ENCODE data around the gene AATK.

GRCh38 chr17:81068411-81069134 is 97.4 kb downstream of the AATK start:
- TF ChIP-seq FOXM1 (IDR thresholded peaks at IDR 0.05; ENCODE audit: low read depth, low read length): no peak
- TF ChIP-seq CTCF (IDR thresholded peaks at IDR 0.05 in 2 of 3, conservative IDR thresholded peaks at IDR 0.05 in 1 of 3; ENCODE audit: control insufficient read depth in 2 of 3, extremely low read depth in 1 of 3, insufficient read depth in 1 of 3, low read depth in 3 of 3, low read length in 3 of 3): no peak

All from GM12878 (cell line).